Kidney epithelial cell (primary cell): ENCODE data around the gene EPHB1. TPM values are rescaled to one million over a fixed set of nuclear protein-coding genes. Genes with fewer than 3 reads are reported as not detected.

Source experiments
- DNase-seq: peaks from one replicate; pipeline ENCODE4 v3.0.0-alpha.2; 2010; ENCODE audit warnings: low read depth
- H3K27me3 ChIP-seq: 2 replicates; pipeline ENCODE4 v1.6.0; 2011; ENCODE audit warnings: low read length; ENCODE audit not compliant: control insufficient read depth, insufficient read depth
- H3K36me3 ChIP-seq: 2 replicates; pipeline ENCODE4 v1.5.1; 2011; ENCODE audit warnings: low read length; ENCODE audit not compliant: control insufficient read depth, insufficient read depth
- H3K4me3 ChIP-seq: 2 replicates; pipeline ENCODE4 v1.5.1; 2011; ENCODE audit warnings: low read depth, mild to moderate bottlenecking, control low read depth, low read length
- total RNA-seq: library from RNA; depleted of rRNA; stranded (reverse); fragments of >200 nt; gene quantifications from 2 replicates; pipeline ENCODE4 v1.2.3, GENCODE V29; 2015
- TF ChIP-seq, protein P1 (sequence below): IDR thresholded peaks from 2 replicates; pipeline ENCODE4 v1.5.1; 2011; ENCODE audit warnings: mild to moderate bottlenecking, moderate library complexity, low read length, control low read depth, inconsistent platforms; ENCODE audit not compliant: insufficient read depth, poor library complexity, severe bottlenecking

Gene EPHB1
- total RNA-seq, 1 donor from 2014 or later = 10.8 TPM

DNA sequence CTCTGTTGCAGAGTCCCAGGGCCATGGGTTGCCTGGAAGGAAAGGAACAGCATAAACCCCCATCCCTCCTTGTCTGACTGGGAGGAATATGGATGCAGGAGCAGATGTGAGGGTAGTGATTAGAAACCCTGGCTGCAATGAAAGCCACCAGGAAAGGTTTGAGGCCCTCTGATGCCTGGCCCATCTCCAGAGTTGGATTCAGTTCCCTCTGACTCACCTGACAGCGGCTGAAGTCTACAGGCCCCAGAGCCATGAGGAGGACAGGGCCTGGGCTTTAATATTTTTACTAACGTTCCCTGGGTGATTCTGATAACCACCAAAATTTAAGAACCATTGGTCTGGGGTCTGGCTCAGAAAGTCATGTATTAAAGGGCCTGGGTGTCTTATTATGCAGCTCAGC lies 214.0 kb downstream of the EPHB1 start:
- Histone ChIP-seq H3K27me3 (no peaks in the 10 kb centered on the region), H3K36me3 (no peaks in the 10 kb centered on the region), H3K4me3 (no peak overlapping the region)
- TF ChIP-seq, protein P1, sequence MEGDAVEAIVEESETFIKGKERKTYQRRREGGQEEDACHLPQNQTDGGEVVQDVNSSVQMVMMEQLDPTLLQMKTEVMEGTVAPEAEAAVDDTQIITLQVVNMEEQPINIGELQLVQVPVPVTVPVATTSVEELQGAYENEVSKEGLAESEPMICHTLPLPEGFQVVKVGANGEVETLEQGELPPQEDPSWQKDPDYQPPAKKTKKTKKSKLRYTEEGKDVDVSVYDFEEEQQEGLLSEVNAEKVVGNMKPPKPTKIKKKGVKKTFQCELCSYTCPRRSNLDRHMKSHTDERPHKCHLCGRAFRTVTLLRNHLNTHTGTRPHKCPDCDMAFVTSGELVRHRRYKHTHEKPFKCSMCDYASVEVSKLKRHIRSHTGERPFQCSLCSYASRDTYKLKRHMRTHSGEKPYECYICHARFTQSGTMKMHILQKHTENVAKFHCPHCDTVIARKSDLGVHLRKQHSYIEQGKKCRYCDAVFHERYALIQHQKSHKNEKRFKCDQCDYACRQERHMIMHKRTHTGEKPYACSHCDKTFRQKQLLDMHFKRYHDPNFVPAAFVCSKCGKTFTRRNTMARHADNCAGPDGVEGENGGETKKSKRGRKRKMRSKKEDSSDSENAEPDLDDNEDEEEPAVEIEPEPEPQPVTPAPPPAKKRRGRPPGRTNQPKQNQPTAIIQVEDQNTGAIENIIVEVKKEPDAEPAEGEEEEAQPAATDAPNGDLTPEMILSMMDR = no peak
- no peak for DNase-seq

- H3K36me3 ChIP-seq = no peaks in the 10 kb centered on the region
- DNase-seq = no peak
- H3K27me3 ChIP-seq = no peaks in the 10 kb centered on the region
- TF ChIP-seq, protein P1 = no peak
- no peak overlapping the region for H3K4me3 ChIP-seq
These were observed 217.0 kb downstream of the EPHB1 start for GRCh38 chr3:135012101-135012500.

- no peaks in the 10 kb centered on the region for H3K27me3 ChIP-seq
- H3K4me3 ChIP-seq = no peak overlapping the region
- no peak for DNase-seq
- TF ChIP-seq, protein P1 = no peak
- H3K36me3 ChIP-seq = no peaks in the 10 kb centered on the region
These were observed 218.1 kb downstream of the EPHB1 start for GRCh38 chr3:135013206-135013605.

DNA sequence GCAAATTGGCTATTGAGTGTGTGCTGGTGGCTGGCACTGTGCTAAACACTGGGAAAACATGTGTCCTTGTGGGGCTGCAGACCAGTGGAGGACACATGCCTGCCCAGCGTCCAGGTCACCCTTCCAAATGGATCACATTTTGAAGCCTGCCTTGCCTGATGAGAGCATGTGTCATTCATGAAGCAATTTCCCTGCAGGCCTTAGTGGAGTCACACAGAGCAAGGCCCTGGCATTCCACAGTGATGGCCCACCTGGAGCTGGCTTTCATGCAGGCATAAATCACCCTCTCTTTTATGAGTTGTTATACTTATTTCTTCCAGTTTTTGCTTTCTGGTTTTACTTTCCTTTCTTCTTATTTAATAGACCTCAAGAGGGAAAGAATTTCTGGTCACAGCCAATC lies 219.5 kb downstream of the EPHB1 start:
- Histone ChIP-seq H3K27me3 (no peaks in the 10 kb centered on the region), H3K4me3 (no peak overlapping the region), H3K36me3 (no peaks in the 10 kb centered on the region)
- TF ChIP-seq, protein P1 = no peak
- no peak for DNase-seq

DNA sequence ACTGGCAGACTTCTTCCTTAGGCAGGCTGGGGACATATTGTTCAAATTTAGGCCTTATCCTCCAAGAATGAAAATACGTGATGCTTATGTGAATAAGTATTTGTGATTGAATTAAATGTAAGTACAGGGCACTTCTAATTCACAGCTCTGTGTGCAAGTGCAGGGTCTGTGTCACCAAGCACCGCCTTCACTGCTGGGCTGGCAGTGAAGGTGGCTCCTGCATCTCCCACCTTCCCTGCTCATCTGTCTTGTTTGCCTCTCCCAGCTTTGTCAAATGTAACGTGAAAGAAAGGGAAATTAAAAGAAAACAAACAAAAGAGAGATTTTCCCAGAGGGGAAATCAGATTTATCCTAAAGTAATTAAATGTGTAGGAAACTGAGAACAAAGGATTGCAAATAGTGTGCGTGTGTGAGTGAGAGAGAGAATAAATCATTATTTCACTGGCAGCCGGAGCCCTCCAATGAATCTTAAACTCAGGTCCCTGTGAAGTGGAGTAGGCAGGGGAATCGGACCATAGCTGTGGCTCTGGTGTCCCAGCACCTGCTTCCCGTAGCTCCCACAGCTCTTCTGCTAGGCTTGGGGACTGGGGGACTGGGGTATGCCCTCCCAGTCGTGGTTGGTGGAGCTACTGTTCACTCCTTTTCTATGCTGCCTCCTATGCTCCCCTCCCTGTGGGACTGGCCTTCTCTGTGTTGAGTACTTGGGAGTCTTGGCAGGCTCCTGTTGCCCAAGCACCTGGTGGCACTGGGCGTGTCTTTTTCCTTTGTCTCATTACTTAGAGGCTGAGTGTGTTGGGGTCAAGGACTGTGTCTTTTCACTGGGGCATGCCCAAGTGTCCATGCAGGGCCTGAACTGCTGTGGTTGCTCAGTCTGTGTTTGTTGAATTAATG lies 222.2 kb downstream of the EPHB1 start:
- Histone ChIP-seq H3K36me3 (no peaks in the 10 kb centered on the region), H3K27me3 (no peaks in the 10 kb centered on the region), H3K4me3 (no peak overlapping the region)
- TF ChIP-seq, protein P1 = no peak
- DNase-seq = no peak
